Endothelial cell (in vitro differentiated cells): ENCODE measurements around the gene ERP29. TPM values are rescaled to one million over a fixed set of nuclear protein-coding genes. Genes with fewer than 3 reads are reported as not detected.
"Not testable (repeated sequence)": the region's sequence is repeated elsewhere in the genome, so short reads cannot be mapped to it uniquely, and the experiment has no call there.

Source experiments
- DNase-seq: peaks from one replicate; pipeline ENCODE4 v3.0.0; 2021; ENCODE audit warnings: low spot score
- H3K27ac Mint-ChIP-seq: one replicate; pipeline ENCODE4 v1.8.0; 2021; ENCODE audit warnings: mixed read lengths, inconsistent platforms; ENCODE audit not compliant: unreplicated experiment
- H3K27me3 Mint-ChIP-seq: one replicate; pipeline ENCODE4 v1.8.0; 2021; ENCODE audit warnings: mild to moderate bottlenecking, moderate library complexity, mixed read lengths, inconsistent platforms; ENCODE audit not compliant: unreplicated experiment
- H3K36me3 Mint-ChIP-seq: one replicate; pipeline ENCODE4 v1.8.0; 2021; ENCODE audit warnings: mild to moderate bottlenecking, low read depth, mixed read lengths, inconsistent platforms; ENCODE audit not compliant: unreplicated experiment
- H3K4me1 Mint-ChIP-seq: one replicate; pipeline ENCODE4 v1.8.0; 2021; ENCODE audit warnings: mild to moderate bottlenecking, mixed read lengths, inconsistent platforms; ENCODE audit not compliant: unreplicated experiment
- H3K4me3 Mint-ChIP-seq: one replicate; pipeline ENCODE4 v1.8.0; 2021; ENCODE audit warnings: mild to moderate bottlenecking, mixed read lengths, inconsistent platforms; ENCODE audit not compliant: unreplicated experiment
- H3K9me3 Mint-ChIP-seq: one replicate; pipeline ENCODE4 v1.8.0; 2021; ENCODE audit warnings: mixed read lengths, inconsistent platforms; ENCODE audit not compliant: unreplicated experiment
- total RNA-seq: library from RNA; stranded (reverse); fragmentation: NEBNext Ultra II Directional; extraction: Animal tissue kit (Norgen Biotek cat#: 25700); gene quantifications from one replicate; pipeline ENCODE4 v1.2.1, GENCODE V29; 2021; ENCODE audit not compliant: unreplicated experiment
- TF ChIP-seq, protein P1 (sequence below): fragments of 200-600 bp; sonication (generic); IDR thresholded peaks from one replicate; pipeline ENCODE4 v1.5.0; 2021; ENCODE audit warnings: antibody characterized with exemption; ENCODE audit not compliant: unreplicated experiment

ERP29 gene
- total RNA-seq, 1 donor from 2014 or later: 150 TPM

- TF ChIP-seq, protein P1, sequence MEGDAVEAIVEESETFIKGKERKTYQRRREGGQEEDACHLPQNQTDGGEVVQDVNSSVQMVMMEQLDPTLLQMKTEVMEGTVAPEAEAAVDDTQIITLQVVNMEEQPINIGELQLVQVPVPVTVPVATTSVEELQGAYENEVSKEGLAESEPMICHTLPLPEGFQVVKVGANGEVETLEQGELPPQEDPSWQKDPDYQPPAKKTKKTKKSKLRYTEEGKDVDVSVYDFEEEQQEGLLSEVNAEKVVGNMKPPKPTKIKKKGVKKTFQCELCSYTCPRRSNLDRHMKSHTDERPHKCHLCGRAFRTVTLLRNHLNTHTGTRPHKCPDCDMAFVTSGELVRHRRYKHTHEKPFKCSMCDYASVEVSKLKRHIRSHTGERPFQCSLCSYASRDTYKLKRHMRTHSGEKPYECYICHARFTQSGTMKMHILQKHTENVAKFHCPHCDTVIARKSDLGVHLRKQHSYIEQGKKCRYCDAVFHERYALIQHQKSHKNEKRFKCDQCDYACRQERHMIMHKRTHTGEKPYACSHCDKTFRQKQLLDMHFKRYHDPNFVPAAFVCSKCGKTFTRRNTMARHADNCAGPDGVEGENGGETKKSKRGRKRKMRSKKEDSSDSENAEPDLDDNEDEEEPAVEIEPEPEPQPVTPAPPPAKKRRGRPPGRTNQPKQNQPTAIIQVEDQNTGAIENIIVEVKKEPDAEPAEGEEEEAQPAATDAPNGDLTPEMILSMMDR: no peak
- no peaks in the 10 kb centered on the region for H3K4me1 Mint-ChIP-seq
- H3K27ac Mint-ChIP-seq: no peak overlapping the region
- H3K27me3 Mint-ChIP-seq: peaks cover 2% of the 10 kb centered on the region
- DNase-seq: no peak
- H3K4me3 Mint-ChIP-seq: no peak overlapping the region
- no peaks in the 10 kb centered on the region for H3K9me3 Mint-ChIP-seq
- H3K36me3 Mint-ChIP-seq: no peaks in the 10 kb centered on the region
Measured at GRCh38 chr12:111984820-111985219, 28.4 kb upstream of the ERP29 start.

- no peak for DNase-seq
- no peaks in the 10 kb centered on the region for H3K4me1 Mint-ChIP-seq
- TF ChIP-seq, protein P1: no peak
- H3K9me3 Mint-ChIP-seq: no peaks in the 10 kb centered on the region
- no peaks in the 10 kb centered on the region for H3K36me3 Mint-ChIP-seq
- no peaks in the 10 kb centered on the region for H3K27me3 Mint-ChIP-seq
- H3K4me3 Mint-ChIP-seq: no peak overlapping the region
- no peak overlapping the region for H3K27ac Mint-ChIP-seq
Measured at GRCh38 chr12:111991535-111991934, 21.7 kb upstream of the ERP29 start.

DNA sequence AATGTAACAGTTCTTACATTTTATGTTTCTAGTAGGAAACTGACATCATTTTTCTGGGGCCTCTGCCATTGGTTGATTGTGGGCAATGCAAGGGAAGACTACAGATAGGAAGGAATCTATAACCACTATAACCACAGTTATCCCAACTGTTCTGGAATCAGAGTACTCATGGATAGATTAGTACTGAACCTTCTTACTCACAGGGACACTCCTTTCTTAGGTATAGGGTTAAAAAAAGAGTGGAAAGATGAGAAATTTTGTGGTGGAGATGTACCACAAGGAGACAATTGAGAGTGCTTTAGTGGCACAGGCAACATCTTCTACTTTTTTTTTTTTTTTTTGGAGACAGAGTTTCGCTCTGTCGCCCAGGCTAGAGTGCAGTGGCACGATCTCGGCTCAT is 21.3 kb upstream of the ERP29 start:
- Mint-ChIP-seq H3K4me1 (no peaks in the 10 kb centered on the region), H3K9me3 (no peaks in the 10 kb centered on the region)
- DNase-seq: no peak

GRCh38 chr12:111992464-111992863 is 20.8 kb upstream of the ERP29 start:
- no peak for DNase-seq
- Mint-ChIP-seq H3K9me3 (no peaks in the 10 kb centered on the region), H3K27me3 (no peaks in the 10 kb centered on the region), H3K27ac (no peak overlapping the region), H3K4me3 (no peak overlapping the region), H3K4me1 (no peaks in the 10 kb centered on the region), H3K36me3 (no peaks in the 10 kb centered on the region)
- TF ChIP-seq, protein P1: no peak

More for the DNA sequence above, 21.3 kb upstream of the ERP29 start:
- Mint-ChIP-seq H3K27me3 (no peaks in the 10 kb centered on the region), H3K36me3 (no peaks in the 10 kb centered on the region), H3K4me3 (no peak overlapping the region), H3K27ac (no peak overlapping the region)
- TF ChIP-seq, protein P1: no peak

GRCh38 chr12:111993292-111994150 is 19.7 kb upstream of the ERP29 start:
- no peaks in the 10 kb centered on the region for H3K36me3 Mint-ChIP-seq
- TF ChIP-seq, protein P1: no peak
- no peak overlapping the region for H3K27ac Mint-ChIP-seq
- H3K4me1 Mint-ChIP-seq: no peaks in the 10 kb centered on the region
- DNase-seq: no peak
- H3K9me3 Mint-ChIP-seq: no peaks in the 10 kb centered on the region
- no peak overlapping the region for H3K4me3 Mint-ChIP-seq
- no peaks in the 10 kb centered on the region for H3K27me3 Mint-ChIP-seq

- H3K36me3 Mint-ChIP-seq, DNase-seq, H3K4me1 Mint-ChIP-seq, H3K27ac Mint-ChIP-seq, H3K4me3 Mint-ChIP-seq, H3K9me3 Mint-ChIP-seq, H3K27me3 Mint-ChIP-seq: not testable (repeated sequence)
Measured at GRCh38 chr12:111994211-111995111, 18.8 kb upstream of the ERP29 start.
